Cardiac fibroblast (primary cell): Measurements from ENCODE around the gene GALNT18.

ENCODE experiments used
- DNase-seq, 2 donors: peaks; one replicate each; pipeline versions ENCODE4 v3.0.0 to v3.0.0-alpha.2; 2010; ENCODE audit warnings: low read depth in 2 of 2
- H3K4me3 ChIP-seq, 2 donors: replicated peaks in 1 of 2; 1 replicate in 1 of 2; 2 replicates in 1 of 2; pipeline ENCODE4 v1.5.1; 2011; ENCODE audit warnings: low read depth in 2 of 2, low read length in 2 of 2, mild to moderate bottlenecking in 2 of 2, moderate library complexity in 1 of 2
- CTCF ChIP-seq: IDR thresholded peaks from one replicate; pipeline ENCODE4 v1.5.1; 2011; ENCODE audit warnings: low read depth, mild to moderate bottlenecking, low read length, inconsistent platforms

The GALNT18 gene

DNA sequence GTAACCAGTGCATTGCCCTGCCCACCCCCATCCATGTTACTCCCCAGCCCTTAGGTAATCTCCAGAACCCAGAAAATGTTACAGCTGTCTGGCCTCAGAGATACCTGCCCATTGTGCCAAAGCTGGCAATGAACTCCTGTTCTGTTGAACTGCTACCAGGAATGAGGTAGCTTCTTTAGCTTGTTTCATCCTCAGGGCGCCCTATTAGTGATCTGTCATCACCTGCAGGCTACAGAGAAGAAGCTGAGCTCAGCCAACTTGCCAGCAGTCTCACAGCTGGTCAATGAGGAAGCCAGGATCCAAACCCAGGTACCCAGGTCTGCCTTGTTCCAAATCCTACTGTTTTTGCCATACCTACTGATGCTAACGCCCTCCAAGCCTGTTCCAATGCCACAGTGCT lies 88.7 kb downstream of the GALNT18 start:
- no peak overlapping the region for H3K4me3 ChIP-seq
- TF ChIP-seq CTCF = no peak
- no peak for DNase-seq

DNA sequence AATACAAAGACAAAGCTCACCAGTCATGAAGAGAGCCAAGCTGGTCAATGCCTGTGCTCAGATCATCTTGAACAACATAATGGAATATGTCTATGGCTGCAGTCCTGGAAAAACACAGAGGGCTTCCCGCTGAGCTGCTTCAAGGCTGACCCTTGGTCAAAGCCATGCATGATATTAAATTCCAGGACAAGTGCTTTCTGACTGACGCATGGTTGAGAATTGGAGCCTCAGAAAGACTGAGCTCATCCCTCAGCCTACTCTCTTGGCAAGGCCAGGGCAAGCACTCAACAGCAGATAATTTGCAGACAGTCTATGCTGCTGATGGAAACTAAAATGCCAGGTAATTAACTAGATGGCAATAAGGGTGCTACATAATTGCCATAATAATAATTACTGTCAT lies 89.2 kb downstream of the GALNT18 start:
- TF ChIP-seq CTCF = no peak
- no peak for DNase-seq
- H3K4me3 ChIP-seq = no peak overlapping the region

GRCh38 chr11:11531131-11531908 lies 90.5 kb downstream of the GALNT18 start:
- no peak for TF ChIP-seq CTCF
- H3K4me3 ChIP-seq = no peak overlapping the region
- DNase-seq = no peak

DNA sequence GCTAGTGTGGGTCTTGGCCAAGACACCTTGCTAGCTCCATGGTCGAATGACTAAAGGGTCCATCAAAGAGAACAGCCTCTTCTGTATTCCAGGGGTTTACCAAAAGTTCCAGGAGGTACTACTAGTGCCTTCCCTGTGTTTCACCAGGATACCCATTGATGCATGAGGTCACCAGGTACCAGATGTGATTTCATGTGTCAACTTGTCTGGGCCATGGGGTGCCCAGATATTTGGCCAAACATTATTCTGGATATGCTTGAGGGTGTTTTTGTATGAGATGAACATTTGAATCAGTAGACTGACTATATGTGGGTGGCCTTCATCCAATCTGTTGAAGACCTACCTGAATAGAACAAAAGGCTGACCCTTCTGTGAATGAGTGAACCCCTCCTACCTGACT lies 92.8 kb downstream of the GALNT18 start:
- no peak overlapping the region for H3K4me3 ChIP-seq
- no peak for TF ChIP-seq CTCF
- no peak for DNase-seq

- no peak overlapping the region for H3K4me3 ChIP-seq
- TF ChIP-seq CTCF = no peak
- no peak for DNase-seq
Measured at GRCh38 chr11:11525283-11525682, 96.5 kb downstream of the GALNT18 start.

GRCh38 chr11:11524436-11525061 lies 97.3 kb downstream of the GALNT18 start:
- no peak for DNase-seq
- no peak for TF ChIP-seq CTCF
- H3K4me3 ChIP-seq = no peak overlapping the region
